ENCODE data around the gene SEL1L2. TPM values are rescaled to one million over a fixed set of nuclear protein-coding genes. Genes with fewer than 3 reads are reported as not detected.

Gene SEL1L2
- total RNA-seq, 2 donors from 2014 or later, result 0.28 TPM; not detected in 1

- Histone ChIP-seq H3K27ac (no peak overlapping the region), H3K4me3 (no peak overlapping the region), H3K27me3 (replicated peaks; ENCODE audit: insufficient read depth) (no peaks in the 10 kb centered on the region), H3K4me1 (replicated peaks) (no peaks in the 10 kb centered on the region), H3K9me3 (no peaks in the 10 kb centered on the region), H3K36me3 (no peaks in the 10 kb centered on the region)
- intact Hi-C loops (cut with DNase I), result no loop called here
- 88% methylated on average over 3 of the region's 3 CpGs for whole genome bisulfite sequencing
- no peak for DNase-seq (ENCODE audit: low spot score)
- TF ChIP-seq POLR2A (IDR thresholded peaks at IDR 0.05), result no peak
Measured at GRCh38 chr20:13904766-13905165, 85.6 kb downstream of the SEL1L2 start.

- WGBS, result 79% methylated on average over 10 of the region's 10 CpGs
- intact Hi-C loops (cut with DNase I), result no loop called here
- Histone ChIP-seq H3K4me1 (replicated peaks) (no peaks in the 10 kb centered on the region), H3K4me3 (no peak overlapping the region), H3K9me3 (no peaks in the 10 kb centered on the region), H3K36me3 (no peaks in the 10 kb centered on the region), H3K27me3 (replicated peaks; ENCODE audit: insufficient read depth) (no peaks in the 10 kb centered on the region), H3K27ac (no peak overlapping the region)
- no peak for DNase-seq (ENCODE audit: low spot score)
- TF ChIP-seq POLR2AphosphoS5 (IDR thresholded peaks at IDR 0.05) (no peak), POLR2A (IDR thresholded peaks at IDR 0.05) (no peak), CTCF (IDR thresholded peaks at IDR 0.05) (no peak)
Measured at GRCh38 chr20:13900496-13900895, 89.9 kb downstream of the SEL1L2 start.

- TF ChIP-seq CTCF (IDR thresholded peaks at IDR 0.05) (no peak), POLR2A (IDR thresholded peaks at IDR 0.05) (no peak), POLR2AphosphoS5 (IDR thresholded peaks at IDR 0.05) (no peak)
- no peak for DNase-seq (ENCODE audit: low spot score)
- H3K9me3 ChIP-seq, result no peaks in the 10 kb centered on the region
- H3K27ac ChIP-seq, result no peak overlapping the region
- H3K4me1 ChIP-seq (replicated peaks), result no peaks in the 10 kb centered on the region
- 96% methylated on average over 2 of the region's 2 CpGs for WGBS
- H3K4me3 ChIP-seq, result no peak overlapping the region
- H3K36me3 ChIP-seq, result no peaks in the 10 kb centered on the region
- H3K27me3 ChIP-seq (replicated peaks; ENCODE audit: insufficient read depth), result no peaks in the 10 kb centered on the region
- intact Hi-C loops (cut with DNase I), result no loop called here
Measured at GRCh38 chr20:13898012-13898612, 92.3 kb downstream of the SEL1L2 start.

- H3K27me3 ChIP-seq (replicated peaks; ENCODE audit: insufficient read depth), result no peaks in the 10 kb centered on the region
- no peaks in the 10 kb centered on the region for H3K36me3 ChIP-seq
- H3K9me3 ChIP-seq, result no peaks in the 10 kb centered on the region
- DNase-seq (ENCODE audit: low spot score), result no peak
- no peak overlapping the region for H3K4me3 ChIP-seq
- no peak overlapping the region for H3K27ac ChIP-seq
- intact Hi-C loops (cut with DNase I), result no loop called here
- TF ChIP-seq CTCF (IDR thresholded peaks at IDR 0.05) (no peak), POLR2A (IDR thresholded peaks at IDR 0.05) (no peak), POLR2AphosphoS5 (IDR thresholded peaks at IDR 0.05) (no peak)
- no peaks in the 10 kb centered on the region for H3K4me1 ChIP-seq (replicated peaks)
- 93% methylated on average over 1 of the region's 1 CpG for WGBS
Measured at GRCh38 chr20:13891575-13891974, 98.8 kb downstream of the SEL1L2 start.

GRCh38 chr20:13884803-13885202, 105.6 kb downstream of the SEL1L2 start:
- 91% methylated on average over 6 of the region's 6 CpGs for WGBS
- no peak overlapping the region for H3K4me3 ChIP-seq
- intact Hi-C loops (cut with DNase I), result no loop called here
- no peaks in the 10 kb centered on the region for H3K9me3 ChIP-seq
- DNase-seq (ENCODE audit: low spot score), result no peak
- H3K27ac ChIP-seq, result no peak overlapping the region
- H3K4me1 ChIP-seq (replicated peaks), result no peaks in the 10 kb centered on the region
- H3K27me3 ChIP-seq (replicated peaks; ENCODE audit: insufficient read depth), result no peaks in the 10 kb centered on the region
- TF ChIP-seq POLR2AphosphoS5 (IDR thresholded peaks at IDR 0.05), result no peak
- no peaks in the 10 kb centered on the region for H3K36me3 ChIP-seq

- WGBS, result 0% methylated on average over 1 of the region's 1 CpG
- TF ChIP-seq POLR2A (IDR thresholded peaks at IDR 0.05) (no peak), POLR2AphosphoS5 (IDR thresholded peaks at IDR 0.05) (no peak), CTCF (IDR thresholded peaks at IDR 0.05) (no peak)
Measured at GRCh38 chr20:13883425-13883824, 107.0 kb downstream of the SEL1L2 start.

More at GRCh38 chr20:13883425-13883824, 107.0 kb downstream of the SEL1L2 start:
- no peaks in the 10 kb centered on the region for H3K9me3 ChIP-seq
- no peaks in the 10 kb centered on the region for H3K36me3 ChIP-seq
- no peaks in the 10 kb centered on the region for H3K4me1 ChIP-seq (replicated peaks)
- intact Hi-C loops (cut with DNase I), result no loop called here
- H3K27me3 ChIP-seq (replicated peaks; ENCODE audit: insufficient read depth), result no peaks in the 10 kb centered on the region
- H3K4me3 ChIP-seq, result no peak overlapping the region
- no peak for DNase-seq (ENCODE audit: low spot score)
- H3K27ac ChIP-seq, result no peak overlapping the region
